GM23248 (cell line): ENCODE data around the gene ANO2. TPM values are rescaled to one million over a fixed set of nuclear protein-coding genes. Genes with fewer than 3 reads are reported as not detected.

Source experiments
- DNase-seq: peaks from one replicate; pipeline ENCODE4 v3.0.0-alpha.2; 2015
- H2AFZ ChIP-seq: fragments of 200-600 bp; sonication (generic); 2 replicates; pipeline ENCODE4 v1.6.1; 2016; ENCODE audit warnings: antibody characterized with exemption
- H3F3A ChIP-seq: fragments of 200-600 bp; sonication (generic); 2 replicates; pipeline ENCODE4 v1.6.1; 2016; ENCODE audit warnings: mild to moderate bottlenecking, antibody characterized with exemption, mixed run types; ENCODE audit not compliant: insufficient read depth
- H3K27ac ChIP-seq: fragments of 200-600 bp; sonication (generic); 2 replicates; pipeline ENCODE4 v1.5.1; 2016; ENCODE audit warnings: mild to moderate bottlenecking
- H3K27me3 ChIP-seq: fragments of 200-600 bp; sonication (generic); replicated peaks from 2 replicates; pipeline ENCODE4 v1.6.1; 2016; ENCODE audit warnings: mild to moderate bottlenecking; ENCODE audit not compliant: insufficient read depth
- H3K36me3 ChIP-seq: fragments of 200-600 bp; sonication (generic); 2 replicates; pipeline ENCODE4 v1.6.1; 2016; ENCODE audit warnings: low read depth, mild to moderate bottlenecking
- H3K4me1 ChIP-seq: fragments of 200-600 bp; sonication (generic); 2 replicates; pipeline ENCODE4 v1.6.1; 2016; ENCODE audit warnings: mild to moderate bottlenecking; ENCODE audit not compliant: insufficient read depth
- H3K4me2 ChIP-seq: fragments of 200-600 bp; sonication (generic); one replicate; pipeline ENCODE4 v1.6.1; 2016; ENCODE audit warnings: mild to moderate bottlenecking; ENCODE audit not compliant: unreplicated experiment
- H3K4me3 ChIP-seq: fragments of 200-600 bp; sonication (generic); 2 replicates; pipeline ENCODE4 v1.5.1; 2016; ENCODE audit warnings: mild to moderate bottlenecking
- H3K79me2 ChIP-seq: fragments of 200-600 bp; sonication (generic); 2 replicates; pipeline ENCODE4 v1.6.1; 2016; ENCODE audit warnings: mild to moderate bottlenecking; ENCODE audit not compliant: insufficient read depth
- H3K9ac ChIP-seq: fragments of 200-600 bp; sonication (generic); 2 replicates; pipeline ENCODE4 v1.6.1; 2016; ENCODE audit warnings: mild to moderate bottlenecking
- H3K9me2 ChIP-seq: fragments of 200-600 bp; sonication (generic); 2 replicates; pipeline ENCODE4 v1.6.1; 2016; ENCODE audit warnings: mixed run types, mild to moderate bottlenecking, moderate library complexity; ENCODE audit not compliant: insufficient read depth
- H3K9me3 ChIP-seq: fragments of 200-600 bp; sonication (generic); one replicate; pipeline ENCODE4 v1.6.1; 2017; ENCODE audit warnings: low read depth
- H4K20me1 ChIP-seq: fragments of 200-600 bp; sonication (generic); 2 replicates; pipeline ENCODE4 v1.6.0; 2016; ENCODE audit not compliant: insufficient read depth
- EZH2 ChIP-seq: fragments of 200-600 bp; sonication (generic); IDR thresholded peaks from 2 replicates; pipeline ENCODE4 v1.6.1; 2018; ENCODE audit warnings: antibody characterized with exemption, mild to moderate bottlenecking; ENCODE audit not compliant: insufficient read depth, poor library complexity, severe bottlenecking
- EZH2phosphoT487 ChIP-seq: fragments of 200-600 bp; sonication (generic); IDR thresholded peaks from 2 replicates; pipeline ENCODE4 v1.6.1; 2018; ENCODE audit warnings: antibody characterized with exemption, moderate library complexity, mild to moderate bottlenecking, low read depth; ENCODE audit not compliant: insufficient read depth
- WGBS, 2 experiments: methylation state at CpG; one replicate each; pipeline ENCODE4 v1.1.6; 2015 to 2017; ENCODE audit warnings: low lambda C conversion rate in 2 of 2, low coverage in 1 of 2; ENCODE audit errors: missing lambda C conversion rate in 2 of 2; 5-methylcytosine and 5-hydroxymethylcytosine counted together
- in situ Hi-C: fragments of 300-500 bp; cut with MboI; formaldehyde crosslinking; loops from 2 replicates; pipeline ENCODE4 v1.15.0; 2020
- polyA plus RNA-seq: library from polyadenylated mRNA; unstranded; fragments of >200 nt; fragmentation: Nextera tagmentation; extraction: Ambion mirVana; gene quantifications from 2 replicates; pipeline ENCODE4 v1.2.1, GENCODE V29; 2016
- total RNA-seq: library from RNA; depleted of rRNA; stranded (reverse); fragments of >200 nt; shearing (Covaris generic); gene quantifications from 2 replicates; pipeline ENCODE4 v1.2.3, GENCODE V29; 2014

Gene ANO2
- total and polyA plus RNA-seq, 2 experiments from 2014 or later: not detected

DNA sequence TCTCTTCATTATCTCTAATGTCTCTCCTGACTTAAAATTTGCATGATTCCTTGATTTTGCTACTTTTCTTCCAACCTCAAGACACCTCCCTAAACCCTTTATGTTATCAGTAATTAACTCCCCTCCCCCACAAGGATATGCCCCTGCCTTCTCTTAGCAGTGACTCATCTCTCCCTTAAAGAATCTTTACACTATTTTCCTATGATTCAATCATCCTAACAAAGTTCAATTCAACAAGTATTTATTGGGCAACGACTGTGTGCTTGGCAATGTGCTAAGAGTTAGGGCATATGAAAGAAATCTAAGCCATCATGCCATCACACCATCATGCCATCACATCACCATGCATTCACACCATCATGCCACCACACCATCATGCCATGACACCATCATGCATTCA, 80.1 kb downstream of the ANO2 start:
- H3K79me2 ChIP-seq: no peaks in the 10 kb centered on the region
- no peaks in the 10 kb centered on the region for H3F3A ChIP-seq
- no peaks in the 10 kb centered on the region for H3K4me1 ChIP-seq
- no peaks in the 10 kb centered on the region for H4K20me1 ChIP-seq
- H3K9me3 ChIP-seq: no peaks in the 10 kb centered on the region
- no peaks in the 10 kb centered on the region for H3K9me2 ChIP-seq
- no peak overlapping the region for H3K27ac ChIP-seq
- H3K27me3 ChIP-seq: no peaks in the 10 kb centered on the region
- no peak overlapping the region for H3K4me2 ChIP-seq
- 16 to 21% methylated on average over 1 of the region's 1 CpG for WGBS, 2 experiments
- no peak for DNase-seq
- H2AFZ ChIP-seq: no peak overlapping the region
- H3K36me3 ChIP-seq: no peaks in the 10 kb centered on the region
- no peak overlapping the region for H3K4me3 ChIP-seq
- TF ChIP-seq EZH2phosphoT487 (no peak), EZH2 (no peak)
- in situ Hi-C loops: no loop called here
- no peak overlapping the region for H3K9ac ChIP-seq

DNA sequence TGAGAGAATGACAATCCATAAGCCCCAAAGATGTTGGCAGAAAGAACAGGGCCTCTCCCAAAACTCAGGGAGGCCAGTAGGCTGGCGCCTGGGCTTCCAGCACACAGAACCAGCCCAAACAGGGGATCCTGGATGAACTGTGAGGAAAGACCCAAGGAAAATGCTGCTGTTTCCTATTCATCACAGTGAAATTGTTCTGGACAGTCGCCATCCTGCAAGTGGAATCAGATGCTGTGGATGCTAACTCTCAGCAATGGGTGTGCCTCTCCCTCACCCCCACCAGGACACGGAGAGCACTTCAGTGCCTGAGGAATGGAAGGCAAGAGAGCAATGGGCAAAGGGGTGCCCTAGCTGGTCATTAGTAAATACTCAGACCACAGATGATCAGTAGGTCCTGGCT, 80.8 kb downstream of the ANO2 start:
- Histone ChIP-seq H3K27me3 (no peaks in the 10 kb centered on the region), H3K4me2 (no peak overlapping the region), H4K20me1 (no peaks in the 10 kb centered on the region), H3K9me3 (no peaks in the 10 kb centered on the region), H3K4me1 (no peaks in the 10 kb centered on the region), H3K9ac (no peak overlapping the region), H3K36me3 (no peaks in the 10 kb centered on the region), H3K79me2 (no peaks in the 10 kb centered on the region), H3K9me2 (no peaks in the 10 kb centered on the region), H3K4me3 (no peak overlapping the region), H2AFZ (no peak overlapping the region), H3F3A (no peaks in the 10 kb centered on the region), H3K27ac (no peak overlapping the region)
- no peak for DNase-seq
- TF ChIP-seq EZH2phosphoT487: no peak
- no peak for TF ChIP-seq EZH2
- WGBS, 2 experiments: 0 to 2% methylated on average over 3 of the region's 3 CpGs
- in situ Hi-C loops: no loop called here

- Histone ChIP-seq H3K79me2 (no peaks in the 10 kb centered on the region), H3F3A (no peaks in the 10 kb centered on the region), H3K36me3 (no peaks in the 10 kb centered on the region), H3K27ac (no peak overlapping the region), H3K9ac (no peak overlapping the region), H3K9me3 (no peaks in the 10 kb centered on the region), H3K4me1 (no peaks in the 10 kb centered on the region), H3K27me3 (no peaks in the 10 kb centered on the region; the same call in 1 of the 2 replicates), H2AFZ (no peak overlapping the region), H3K4me3 (no peak overlapping the region), H3K4me2 (no peak overlapping the region), H4K20me1 (no peaks in the 10 kb centered on the region), H3K9me2 (no peaks in the 10 kb centered on the region)
- in situ Hi-C loops: no loop called here
- WGBS, 2 experiments: 51 to 56% methylated on average over 10 of the region's 10 CpGs
- no peak for TF ChIP-seq EZH2
- TF ChIP-seq EZH2phosphoT487: no peak
- no peak for DNase-seq
These were observed 83.6 kb downstream of the ANO2 start for GRCh38 chr12:5861416-5861815.

- WGBS, 2 experiments: 40 to 41% methylated on average over 4 of the region's 4 CpGs
- H3K9ac ChIP-seq: no peak overlapping the region
- no peak overlapping the region for H2AFZ ChIP-seq
- in situ Hi-C loops: no loop called here
- DNase-seq: no peak
- no peak overlapping the region for H3K27ac ChIP-seq
- H3K9me2 ChIP-seq: no peaks in the 10 kb centered on the region
- no peaks in the 10 kb centered on the region for H3K4me1 ChIP-seq
- H3K79me2 ChIP-seq: no peaks in the 10 kb centered on the region
- H3K36me3 ChIP-seq: no peaks in the 10 kb centered on the region
- TF ChIP-seq EZH2phosphoT487: no peak
- no peak for TF ChIP-seq EZH2
- no peak overlapping the region for H3K4me2 ChIP-seq
- H3F3A ChIP-seq: no peaks in the 10 kb centered on the region
- no peaks in the 10 kb centered on the region; the same call in 1 of the 2 replicates for H3K27me3 ChIP-seq
- H3K4me3 ChIP-seq: no peak overlapping the region
- H3K9me3 ChIP-seq: no peaks in the 10 kb centered on the region
- H4K20me1 ChIP-seq: no peaks in the 10 kb centered on the region
These were observed 88.4 kb downstream of the ANO2 start for GRCh38 chr12:5856692-5857091.

DNA sequence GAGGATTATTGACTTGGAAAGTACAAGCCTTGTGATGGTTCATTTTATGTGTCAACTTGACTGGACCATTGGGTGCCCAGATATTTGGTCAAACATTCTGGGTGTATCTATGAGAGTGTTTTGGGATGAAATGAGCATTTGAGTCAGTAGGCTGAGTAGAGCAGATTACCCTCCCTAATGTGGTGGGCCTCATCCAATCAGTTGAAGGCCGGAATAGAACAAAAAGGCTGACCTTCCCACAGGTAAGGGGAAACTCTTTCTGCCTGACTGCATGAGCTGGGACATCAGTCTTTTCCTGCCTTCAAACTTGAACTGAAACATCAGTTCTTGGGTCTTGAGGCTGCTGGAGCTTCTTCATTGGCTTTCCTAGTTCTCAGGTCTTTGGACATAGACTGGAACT, 98.1 kb downstream of the ANO2 start:
- no peak for TF ChIP-seq EZH2
- no peak for TF ChIP-seq EZH2phosphoT487
- no peaks in the 10 kb centered on the region for H4K20me1 ChIP-seq
- in situ Hi-C loops: no loop called here

More for the DNA sequence above, 98.1 kb downstream of the ANO2 start:
- Histone ChIP-seq H3K4me1 (no peaks in the 10 kb centered on the region), H3F3A (no peaks in the 10 kb centered on the region), H2AFZ (no peak overlapping the region), H3K9me2 (no peaks in the 10 kb centered on the region), H3K27me3 (no peaks in the 10 kb centered on the region), H3K27ac (no peak overlapping the region), H3K9me3 (no peaks in the 10 kb centered on the region), H3K4me3 (no peak overlapping the region), H3K36me3 (no peaks in the 10 kb centered on the region), H3K9ac (no peak overlapping the region), H3K4me2 (no peak overlapping the region), H3K79me2 (no peaks in the 10 kb centered on the region)
- no peak for DNase-seq
- WGBS, 2 experiments: 47 to 52% methylated on average over 1 of the region's 1 CpG
